Measurements from ENCODE around the gene TTLL12. TPM values are rescaled to one million over a fixed set of nuclear protein-coding genes. Genes with fewer than 3 reads are reported as not detected.

The TTLL12 gene
- total RNA-seq, 1 experiment from 2014 or later = 100 TPM

DNA sequence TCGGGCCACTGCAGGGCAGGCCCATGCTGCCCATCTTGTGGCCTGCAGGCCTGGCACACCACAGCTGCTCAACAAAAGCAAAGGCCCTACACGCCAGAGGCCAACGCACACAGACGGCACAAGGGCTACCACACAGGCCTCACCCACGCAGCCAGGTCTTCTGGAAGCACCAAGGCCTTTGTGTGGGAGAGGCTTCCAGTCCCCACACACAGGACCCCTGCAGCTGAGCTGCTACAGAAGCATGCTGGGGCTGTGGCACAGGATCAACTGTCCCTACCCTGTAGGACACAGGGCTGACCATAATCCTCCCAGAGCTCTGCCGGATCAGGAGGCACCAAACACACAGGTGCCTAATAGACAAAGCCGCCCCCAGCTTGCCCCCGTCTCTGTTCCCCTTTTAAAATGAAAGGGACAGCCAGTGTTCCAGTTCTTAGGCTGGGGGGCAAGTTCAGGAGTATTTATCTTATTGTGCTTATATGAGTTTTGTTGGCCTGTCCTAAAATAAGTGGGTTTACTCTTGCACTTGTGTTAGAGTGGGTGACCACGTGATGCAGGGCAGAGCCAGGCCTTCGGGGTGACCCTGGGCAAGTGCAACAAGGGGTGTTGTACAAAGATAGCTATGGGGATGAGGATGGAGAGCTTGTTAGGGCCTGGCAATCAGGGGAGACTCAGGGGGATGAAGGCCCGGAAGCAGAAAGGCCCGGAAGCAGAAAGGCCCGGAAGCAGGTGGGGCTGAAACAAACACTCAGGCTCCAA lies 5.4 kb downstream of the TTLL12 start:
- no peak overlapping the region for H2AFZ ChIP-seq (ENCODE audit: low read depth, low read length, poor library complexity, severe bottlenecking)
- peaks cover 6 to 22% of the 10 kb centered on the region in 2 experiments; a peak in 2 of 4 replicates for H3K4me1 ChIP-seq (ENCODE audit: control insufficient read depth in 1 of 2, insufficient read depth in 2 of 2, low read length in 2 of 2)
- peaks cover 57% of the 10 kb centered on the region for H3K79me2 ChIP-seq (ENCODE audit: insufficient read depth, low read length)
- H3K9ac ChIP-seq (ENCODE audit: low read length) = no peak overlapping the region
- ChIA-PET RAD21 (ENCODE audit: low non-redundant PET in 1 of 2, low total read pairs in 2 of 2, uncharacterized antibody in 2 of 2, unreplicated experiment in 2 of 2) (no interaction called here), CTCF (no interaction called here), POLR2A (no interaction called here)
- H3K27ac ChIP-seq (ENCODE audit: low read depth, low read length) = no peak overlapping the region
- no peaks in the 10 kb centered on the region for H4K20me1 ChIP-seq (ENCODE audit: insufficient read depth)
- H3K4me3 ChIP-seq (replicated peaks in 1 of 2; ENCODE audit: low read depth in 1 of 2, low read length in 2 of 2) = no peak overlapping the region
- TF ChIP-seq EGR1 (IDR thresholded peaks at IDR 0.05; ENCODE audit: low read depth) = no peak
- no peaks in the 10 kb centered on the region for H3K9me2 ChIP-seq (ENCODE audit: insufficient read depth)
- H3K27me3 ChIP-seq (ENCODE audit: insufficient read depth, low read length) = no peaks in the 10 kb centered on the region
- peaks cover 21 to 55% of the 10 kb centered on the region in 2 experiments for H3K36me3 ChIP-seq (ENCODE audit: control insufficient read depth in 1 of 2, insufficient read depth in 2 of 2, low read length in 2 of 2)
- intact Hi-C loops (cut with micrococcal nuclease) = no loop called here
- H3K9me3 ChIP-seq (ENCODE audit: control insufficient read depth in 1 of 2, insufficient read depth in 1 of 2, low read depth in 1 of 2, low read length in 2 of 2) = no peaks in the 10 kb centered on the region
- no peak overlapping the region for H3K4me2 ChIP-seq (ENCODE audit: low read length)
- no peak for DNase-seq (ENCODE audit: low read depth, low spot score)
- ATAC-seq = no peak
- BruUV-seq (replicated peaks) = no TSS peak

DNA sequence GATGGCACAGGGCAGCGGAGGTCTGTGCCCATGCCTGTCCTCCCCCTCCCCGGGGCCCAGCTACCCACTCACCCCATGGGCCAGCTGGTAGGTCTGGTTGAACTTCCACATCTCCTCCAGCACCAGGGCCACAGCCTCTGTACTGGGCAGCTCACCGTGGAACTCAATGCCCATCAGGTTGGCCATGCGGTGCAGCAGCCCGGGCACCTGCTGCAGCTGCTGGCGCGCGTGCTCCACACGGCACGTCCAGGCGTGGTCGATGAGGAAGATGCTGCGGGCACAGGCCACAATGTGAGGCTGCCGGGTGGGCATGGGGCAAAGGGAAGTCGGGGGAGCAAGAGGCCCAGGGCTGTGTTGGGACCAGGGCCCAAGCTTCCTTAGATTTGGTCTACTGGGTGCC lies 6.3 kb downstream of the TTLL12 start:
- H3K9ac ChIP-seq (ENCODE audit: low read length) = no peak overlapping the region
- no peak for ATAC-seq
- RAD21 ChIA-PET (ENCODE audit: low non-redundant PET in 1 of 2, low total read pairs in 2 of 2, uncharacterized antibody in 2 of 2, unreplicated experiment in 2 of 2) = no interaction called here

More for the DNA sequence above, 6.3 kb downstream of the TTLL12 start:
- no peak overlapping the region for H3K27ac ChIP-seq (ENCODE audit: low read depth, low read length)
- H3K4me2 ChIP-seq (ENCODE audit: low read length) = no peak overlapping the region
- BruUV-seq (replicated peaks) = no TSS peak
- no peak for DNase-seq (ENCODE audit: low read depth, low spot score)
- no peak overlapping the region for H2AFZ ChIP-seq (ENCODE audit: low read depth, low read length, poor library complexity, severe bottlenecking)
- peaks cover 48% of the 10 kb centered on the region for H3K79me2 ChIP-seq (ENCODE audit: insufficient read depth, low read length)
- ChIA-PET CTCF (no interaction called here), POLR2A (no interaction called here)
- intact Hi-C loops (cut with micrococcal nuclease) = no loop called here
- no peaks in the 10 kb centered on the region for H4K20me1 ChIP-seq (ENCODE audit: insufficient read depth)
- peaks cover 6 to 19% of the 10 kb centered on the region in 2 experiments; a peak in 2 of 4 replicates for H3K4me1 ChIP-seq (ENCODE audit: control insufficient read depth in 1 of 2, insufficient read depth in 2 of 2, low read length in 2 of 2)
- TF ChIP-seq, protein P1, sequence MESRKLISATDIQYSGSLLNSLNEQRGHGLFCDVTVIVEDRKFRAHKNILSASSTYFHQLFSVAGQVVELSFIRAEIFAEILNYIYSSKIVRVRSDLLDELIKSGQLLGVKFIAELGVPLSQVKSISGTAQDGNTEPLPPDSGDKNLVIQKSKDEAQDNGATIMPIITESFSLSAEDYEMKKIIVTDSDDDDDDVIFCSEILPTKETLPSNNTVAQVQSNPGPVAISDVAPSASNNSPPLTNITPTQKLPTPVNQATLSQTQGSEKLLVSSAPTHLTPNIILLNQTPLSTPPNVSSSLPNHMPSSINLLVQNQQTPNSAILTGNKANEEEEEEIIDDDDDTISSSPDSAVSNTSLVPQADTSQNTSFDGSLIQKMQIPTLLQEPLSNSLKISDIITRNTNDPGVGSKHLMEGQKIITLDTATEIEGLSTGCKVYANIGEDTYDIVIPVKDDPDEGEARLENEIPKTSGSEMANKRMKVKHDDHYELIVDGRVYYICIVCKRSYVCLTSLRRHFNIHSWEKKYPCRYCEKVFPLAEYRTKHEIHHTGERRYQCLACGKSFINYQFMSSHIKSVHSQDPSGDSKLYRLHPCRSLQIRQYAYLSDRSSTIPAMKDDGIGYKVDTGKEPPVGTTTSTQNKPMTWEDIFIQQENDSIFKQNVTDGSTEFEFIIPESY (IDR thresholded peaks at IDR 0.05; ENCODE audit: extremely low read depth, insufficient replicate concordance, low read length) = no peak
- TF ChIP-seq, protein P2, sequence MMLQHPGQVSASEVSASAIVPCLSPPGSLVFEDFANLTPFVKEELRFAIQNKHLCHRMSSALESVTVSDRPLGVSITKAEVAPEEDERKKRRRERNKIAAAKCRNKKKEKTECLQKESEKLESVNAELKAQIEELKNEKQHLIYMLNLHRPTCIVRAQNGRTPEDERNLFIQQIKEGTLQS (IDR thresholded peaks at IDR 0.05) = no peak
- TF ChIP-seq EZH2phosphoT487 (IDR thresholded peaks at IDR 0.05; ENCODE audit: borderline replicate concordance) (no peak), ZNF274 (IDR thresholded peaks at IDR 0.05; ENCODE audit: low read depth, low read length) (no peak), JUND (IDR thresholded peaks at IDR 0.05) (no peak), TCF7L2 (IDR thresholded peaks at IDR 0.05; ENCODE audit: borderline replicate concordance, extremely low read depth, insufficient read depth, insufficient read length) (no peak), ELF1 (IDR thresholded peaks at IDR 0.05; ENCODE audit: borderline replicate concordance, low read depth) (no peak), POLR2A (IDR thresholded peaks at IDR 0.05; ENCODE audit: borderline replicate concordance, extremely low read depth, insufficient read depth, insufficient read length) (no peak), YY1 (IDR thresholded peaks at IDR 0.05; ENCODE audit: extremely low read depth, insufficient replicate concordance, low read depth, low read length) (no peak)
- TF ChIP-seq, protein P3, sequence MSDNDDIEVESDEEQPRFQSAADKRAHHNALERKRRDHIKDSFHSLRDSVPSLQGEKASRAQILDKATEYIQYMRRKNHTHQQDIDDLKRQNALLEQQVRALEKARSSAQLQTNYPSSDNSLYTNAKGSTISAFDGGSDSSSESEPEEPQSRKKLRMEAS (IDR thresholded peaks at IDR 0.05) = no peak
- no peaks in the 10 kb centered on the region for H3K27me3 ChIP-seq (ENCODE audit: insufficient read depth, low read length)
- H3K9me2 ChIP-seq (ENCODE audit: insufficient read depth) = no peaks in the 10 kb centered on the region
- peaks cover 21 to 59% of the 10 kb centered on the region in 2 experiments for H3K36me3 ChIP-seq (ENCODE audit: control insufficient read depth in 1 of 2, insufficient read depth in 2 of 2, low read length in 2 of 2)
- H3K4me3 ChIP-seq (replicated peaks in 1 of 2; ENCODE audit: low read depth in 1 of 2, low read length in 2 of 2) = no peak overlapping the region
- H3K9me3 ChIP-seq (ENCODE audit: control insufficient read depth in 1 of 2, insufficient read depth in 1 of 2, low read depth in 1 of 2, low read length in 2 of 2) = no peaks in the 10 kb centered on the region

Data from HCT116 (cell line).